GM19395 (cell line): ENCODE measurements around the gene IL10RA.
"Not testable (repeated sequence)": the region's sequence is repeated elsewhere in the genome, so short reads cannot be mapped to it uniquely, and the experiment has no call there.

Experiments
- ATAC-seq: cut with Tn5 transposase; IDR thresholded peaks from one replicate; pipeline ENCODE4 v1.9.1; 2021; ENCODE audit warnings: mild to moderate bottlenecking, moderate library complexity; ENCODE audit not compliant: unreplicated experiment

Gene IL10RA

DNA sequence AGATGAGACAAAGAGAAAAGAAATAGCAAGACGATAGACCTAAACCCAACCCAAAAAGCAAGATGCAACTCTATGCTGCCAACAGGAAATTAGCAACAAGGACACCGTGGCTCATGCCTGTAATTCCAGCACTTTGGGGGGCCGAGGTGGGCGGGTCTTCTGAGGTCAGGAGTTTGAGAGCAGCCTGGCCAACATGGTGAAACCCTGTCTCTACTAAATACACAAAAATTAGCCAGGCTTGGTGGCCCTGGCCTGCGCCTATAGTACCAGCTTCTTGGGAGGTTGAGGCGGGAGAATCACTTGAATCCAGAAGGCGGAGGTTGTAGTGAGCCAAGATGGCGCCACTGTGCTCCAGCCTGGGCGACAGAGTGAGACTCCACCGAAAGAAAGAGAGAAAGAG is 24.3 kb upstream of the IL10RA start:
- ATAC-seq = no peak

DNA sequence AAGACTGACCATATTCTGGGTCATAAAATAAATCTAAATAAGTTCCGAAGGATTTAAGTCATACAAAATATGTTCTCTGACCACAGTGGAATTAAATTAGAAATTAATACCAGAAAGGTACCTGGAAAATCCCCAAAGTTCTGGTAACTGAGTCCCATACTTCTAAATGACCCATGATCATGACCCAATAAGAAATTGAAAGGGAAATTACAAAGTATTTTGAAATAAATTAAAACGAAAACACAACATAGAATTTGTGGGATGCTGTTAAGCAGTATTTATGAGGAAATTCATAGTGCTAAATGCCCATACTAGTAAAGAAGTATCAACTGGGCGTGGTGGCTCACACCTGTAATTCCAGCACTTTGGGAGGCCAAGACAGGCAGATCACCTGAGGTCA is 23.4 kb upstream of the IL10RA start:
- no peak for ATAC-seq

DNA sequence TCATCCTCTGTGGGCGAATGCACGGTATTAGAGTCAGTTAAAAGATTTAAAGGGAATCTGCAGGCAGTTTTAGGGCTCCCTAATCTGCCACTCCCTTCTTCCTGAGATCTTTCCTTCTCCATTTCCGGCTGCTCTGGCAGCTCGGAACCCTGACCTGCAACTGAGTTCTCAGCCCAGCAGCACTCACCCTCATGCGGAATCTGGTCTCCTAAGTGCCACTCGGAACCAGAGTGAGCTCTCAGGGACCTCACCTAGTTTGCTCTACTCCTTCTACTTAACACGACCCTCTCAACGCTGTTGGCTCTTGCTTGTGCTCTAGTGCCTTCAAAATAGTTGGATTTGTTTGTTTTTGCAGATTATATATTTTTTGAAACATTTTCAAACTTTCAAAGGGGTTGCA is 19.3 kb upstream of the IL10RA start:
- ATAC-seq = no peak

DNA sequence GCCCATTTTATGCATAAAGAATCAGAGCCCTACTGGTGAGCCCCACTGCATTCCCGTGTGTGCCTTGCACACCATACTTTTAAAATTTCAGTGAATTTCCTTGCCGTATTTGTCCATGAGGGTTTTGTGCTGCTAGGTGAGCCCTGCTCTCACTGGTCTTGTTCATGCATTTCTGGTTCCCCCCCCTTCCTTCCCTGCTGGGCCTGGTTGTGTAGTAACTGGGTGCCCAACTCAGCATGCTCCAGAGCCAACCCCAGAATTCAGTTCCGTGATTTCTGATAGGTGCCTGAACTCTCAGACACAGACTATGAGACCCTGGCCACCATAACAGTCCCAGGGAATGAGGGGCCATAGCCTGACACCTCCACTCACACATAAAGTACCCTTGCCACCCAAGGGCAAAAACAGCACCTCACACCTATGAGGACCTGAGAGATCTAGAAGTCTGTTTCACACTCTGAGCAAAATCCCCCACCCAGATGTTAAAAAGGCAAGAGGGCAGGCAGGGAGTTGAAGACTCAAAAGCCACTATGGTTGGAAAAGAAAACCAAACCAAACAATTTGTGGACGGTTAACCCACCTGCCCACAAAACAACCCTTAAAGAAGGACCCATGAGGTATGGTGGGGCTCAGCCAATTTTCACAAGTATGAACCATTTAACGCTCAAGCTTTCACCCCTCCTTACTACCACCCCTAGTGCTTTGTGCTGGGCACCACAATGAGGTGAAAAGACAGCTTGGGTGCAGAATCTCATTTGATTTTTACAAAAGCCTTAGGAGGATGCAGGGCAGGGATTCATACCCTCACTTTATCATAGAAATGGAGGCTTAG is 16.8 kb upstream of the IL10RA start:
- ATAC-seq = no peak

DNA sequence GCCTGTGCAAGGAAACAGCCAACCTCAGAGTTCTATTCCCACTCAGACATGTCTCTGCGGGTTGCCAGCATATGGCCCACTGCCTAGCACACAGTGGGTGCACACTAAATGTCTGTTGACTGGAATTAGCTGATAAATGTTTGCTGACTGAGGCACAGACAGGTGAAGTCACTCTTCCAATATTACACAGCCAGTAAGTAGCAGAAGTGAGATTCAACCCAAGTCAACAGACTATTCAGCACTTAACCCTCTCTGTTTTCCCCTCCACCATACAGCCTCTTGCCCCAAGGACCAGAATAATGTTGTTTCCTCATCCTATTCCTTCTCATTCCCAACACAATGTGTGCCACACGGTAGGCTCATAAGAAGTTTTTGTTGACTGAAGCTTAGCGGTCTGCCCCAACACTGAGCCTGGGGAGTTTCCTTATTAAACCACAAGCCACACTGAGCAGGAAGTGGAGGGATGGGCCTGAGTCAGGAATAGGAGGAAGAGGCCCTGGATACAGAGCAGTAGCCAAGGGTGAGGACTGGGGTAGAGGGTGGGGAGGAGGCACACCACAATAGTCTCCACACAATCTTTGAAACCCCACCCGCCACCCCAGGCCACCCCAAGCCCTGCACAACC is 15.7 kb upstream of the IL10RA start:
- no peak for ATAC-seq

DNA sequence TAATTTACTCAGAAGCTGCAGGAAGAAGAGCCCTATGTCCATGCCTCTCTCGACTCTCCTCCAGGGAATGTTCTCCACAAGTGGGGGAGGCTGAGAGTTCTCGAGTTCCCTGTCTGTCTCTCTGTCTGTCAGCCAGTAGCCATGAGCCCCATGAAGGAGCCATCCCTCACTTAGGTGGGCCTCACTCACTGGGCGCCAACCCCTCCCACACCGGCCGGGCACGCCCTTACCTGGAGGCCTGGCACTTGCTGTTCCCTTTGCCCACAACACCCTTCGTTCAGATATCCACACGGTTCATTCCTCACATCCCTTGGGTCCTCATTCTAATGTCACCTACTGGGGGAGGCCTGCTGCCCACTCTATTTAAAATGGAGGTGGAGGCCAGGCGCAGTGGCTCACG is 14.2 kb upstream of the IL10RA start:
- no peak for ATAC-seq

DNA sequence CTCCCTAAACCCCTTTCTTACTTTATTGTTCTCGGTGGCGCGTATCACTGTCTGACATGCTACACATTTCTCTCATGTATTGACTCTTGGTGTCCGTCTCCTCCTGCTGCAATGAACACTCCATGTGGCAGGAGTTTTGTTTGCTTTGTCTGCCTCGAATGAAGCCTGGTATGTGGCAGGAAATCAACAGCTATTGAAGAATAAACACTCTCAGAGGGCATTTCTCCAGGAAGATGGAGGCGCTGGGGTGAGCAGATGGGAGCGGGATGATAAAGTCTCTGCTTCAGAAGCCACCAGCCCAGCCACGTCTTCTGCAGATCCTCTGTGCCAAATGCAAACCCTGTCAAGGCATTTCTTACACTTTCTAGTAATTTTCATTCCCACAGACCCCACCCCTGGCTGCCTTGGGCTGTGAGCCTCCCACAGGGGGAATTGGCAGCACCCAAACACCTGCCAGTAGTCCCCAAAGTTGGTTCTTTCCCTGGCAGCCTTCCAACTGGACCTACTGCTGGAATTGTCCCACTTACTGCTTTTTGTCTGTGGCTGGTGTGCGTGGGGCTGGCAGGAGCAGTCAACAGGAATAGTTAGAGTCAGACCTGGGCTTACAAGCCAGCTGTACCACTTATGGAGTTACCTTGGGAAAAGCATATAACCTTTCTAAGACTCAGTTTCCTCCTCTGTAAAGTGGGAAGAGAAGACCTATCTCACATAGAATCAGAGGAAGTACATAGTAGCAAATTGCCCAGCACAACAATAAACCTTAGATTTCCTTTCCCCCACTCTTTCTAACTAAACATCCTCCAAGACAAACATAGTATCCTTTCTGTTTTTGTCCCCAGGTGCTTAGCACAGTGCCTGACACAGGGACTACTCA is 13.3 kb upstream of the IL10RA start:
- no peak for ATAC-seq

DNA sequence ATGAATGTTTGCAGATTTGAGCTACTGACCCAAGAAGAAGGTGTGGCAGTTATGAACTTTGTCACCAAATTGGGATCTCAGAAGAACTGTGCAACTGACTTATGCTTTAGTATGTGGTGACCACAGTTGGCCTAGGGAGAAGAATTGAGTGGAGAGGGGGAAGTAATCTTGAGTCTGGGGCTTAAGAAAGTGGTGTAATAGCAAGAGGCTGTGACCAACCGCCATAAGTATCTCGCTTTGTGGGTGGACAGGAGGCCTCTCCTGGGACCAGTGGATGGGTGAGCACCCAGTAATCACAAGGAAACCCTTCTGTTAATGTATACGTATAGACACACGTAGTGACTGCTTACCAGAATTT is 12.7 kb upstream of the IL10RA start:
- no peak for ATAC-seq

DNA sequence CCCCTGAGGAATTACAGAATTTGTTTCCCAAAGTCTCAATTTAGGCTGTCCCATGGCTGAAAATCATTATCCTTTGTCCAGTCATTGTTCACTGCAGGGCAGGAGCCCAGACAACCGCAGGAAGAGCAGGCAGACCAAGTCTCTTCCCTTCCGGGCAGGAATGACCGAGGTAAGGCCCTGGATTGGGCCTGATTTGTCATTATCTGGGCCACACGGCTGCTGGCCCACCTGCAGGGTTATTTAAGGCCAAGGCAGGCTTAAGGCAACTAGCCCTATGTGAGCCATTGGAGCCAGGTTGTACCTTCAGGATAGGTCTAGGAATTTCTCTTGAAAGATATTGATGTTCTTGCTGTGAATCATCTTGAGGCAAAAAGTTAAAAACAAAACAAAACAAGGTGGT is 9.7 kb upstream of the IL10RA start:
- no peak for ATAC-seq

DNA sequence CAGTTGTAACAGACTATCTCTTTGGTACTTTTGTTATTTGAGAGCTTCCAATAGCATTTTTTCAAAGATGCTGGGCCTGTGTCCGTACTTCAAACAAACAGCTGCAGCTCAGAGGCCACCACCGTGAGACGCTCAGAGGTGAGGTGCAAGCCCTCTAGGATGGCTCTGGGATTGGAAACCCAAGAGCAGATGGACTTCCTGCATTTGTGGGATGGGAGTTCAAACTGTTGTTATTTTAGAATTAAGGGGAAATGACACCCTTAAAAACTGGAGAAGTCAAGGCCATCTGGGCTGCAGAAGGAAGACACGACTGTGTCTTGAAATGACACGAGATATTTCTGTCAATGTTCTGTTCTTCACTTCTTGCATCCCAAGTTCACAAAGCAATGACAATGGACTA is 9.2 kb upstream of the IL10RA start:
- ATAC-seq = no peak

DNA sequence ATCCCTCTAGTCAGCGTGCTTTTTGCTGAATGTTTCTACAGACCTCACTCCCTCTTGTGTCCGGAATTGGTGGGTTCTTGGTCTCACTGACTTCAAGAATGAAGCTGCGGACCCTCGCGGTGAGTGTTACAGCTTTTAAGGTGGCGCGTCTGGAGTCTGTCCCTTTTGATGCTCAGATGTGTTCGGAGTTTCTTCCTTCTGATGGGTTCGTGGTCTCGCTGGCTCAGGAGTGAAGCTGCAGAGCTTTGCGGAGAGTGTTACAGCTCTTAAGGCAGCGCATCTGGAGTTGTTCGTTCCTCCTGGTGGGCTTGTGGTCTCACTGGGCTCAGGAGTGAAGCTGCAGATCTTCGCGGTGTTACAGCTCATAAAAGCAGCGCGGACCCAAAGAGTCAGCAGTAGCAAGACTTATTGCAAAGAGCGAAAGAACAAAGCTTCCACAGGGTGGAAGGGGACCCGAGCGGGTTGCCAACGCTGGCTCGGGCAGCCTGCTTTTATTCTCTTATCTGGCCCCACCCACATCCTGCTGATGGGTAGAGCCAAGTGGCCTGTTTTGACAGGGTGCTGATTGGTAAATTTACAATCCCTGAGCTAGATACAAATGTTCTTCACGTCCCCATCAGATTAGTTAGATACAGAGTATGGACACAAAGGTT is 8.5 kb upstream of the IL10RA start:
- not testable (repeated sequence) for ATAC-seq

DNA sequence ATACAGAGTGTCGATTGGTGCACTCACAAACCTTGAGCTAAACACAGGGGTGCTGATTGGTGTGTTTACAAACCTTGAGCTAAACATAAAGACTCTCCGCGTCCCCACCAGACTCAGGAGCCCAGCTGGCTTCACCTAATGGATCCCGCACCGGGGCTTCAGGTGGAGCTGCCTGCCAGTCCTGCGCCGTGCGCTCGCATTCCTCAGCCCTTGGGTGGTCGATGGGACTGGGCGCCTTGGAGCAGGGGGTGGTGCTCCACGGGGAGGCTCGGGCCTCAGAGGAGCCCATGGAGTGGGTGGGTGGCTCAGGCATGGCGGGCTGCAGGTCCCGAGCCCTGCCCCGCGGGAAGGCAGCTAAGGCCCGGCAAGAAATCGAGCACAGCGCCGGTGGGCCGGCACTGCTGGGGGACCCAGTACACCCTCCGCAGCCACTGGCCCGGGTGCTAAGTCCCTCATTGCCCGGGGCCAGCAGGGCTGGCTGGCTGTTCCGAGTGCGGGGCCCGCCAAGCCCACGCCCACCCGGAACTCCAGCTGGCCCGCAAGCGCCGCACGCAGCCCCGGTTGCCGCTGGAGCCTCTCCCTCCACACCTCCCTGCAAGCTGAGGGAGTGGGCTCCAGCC is 7.8 kb upstream of the IL10RA start:
- not testable (repeated sequence) for ATAC-seq

DNA sequence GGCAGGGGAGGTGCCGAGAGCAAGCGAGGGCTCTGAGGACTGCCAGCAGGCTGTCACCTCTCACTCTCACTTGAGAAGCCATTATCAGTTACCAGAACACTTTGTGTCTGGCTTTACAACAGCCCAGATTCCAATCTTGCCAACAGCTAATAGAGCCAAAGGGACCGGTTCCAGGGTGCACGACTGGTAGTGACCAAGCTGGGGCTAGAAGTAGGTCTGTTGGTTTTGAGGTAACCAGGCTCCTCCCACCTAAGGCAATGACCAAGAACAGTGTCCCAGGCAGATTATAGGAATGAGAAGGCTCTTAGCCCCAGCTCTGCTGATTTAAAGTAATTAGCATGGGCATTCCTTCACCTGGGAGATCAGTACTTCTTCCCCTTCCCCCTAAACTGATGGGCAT is 7.2 kb upstream of the IL10RA start:
- ATAC-seq = no peak

DNA sequence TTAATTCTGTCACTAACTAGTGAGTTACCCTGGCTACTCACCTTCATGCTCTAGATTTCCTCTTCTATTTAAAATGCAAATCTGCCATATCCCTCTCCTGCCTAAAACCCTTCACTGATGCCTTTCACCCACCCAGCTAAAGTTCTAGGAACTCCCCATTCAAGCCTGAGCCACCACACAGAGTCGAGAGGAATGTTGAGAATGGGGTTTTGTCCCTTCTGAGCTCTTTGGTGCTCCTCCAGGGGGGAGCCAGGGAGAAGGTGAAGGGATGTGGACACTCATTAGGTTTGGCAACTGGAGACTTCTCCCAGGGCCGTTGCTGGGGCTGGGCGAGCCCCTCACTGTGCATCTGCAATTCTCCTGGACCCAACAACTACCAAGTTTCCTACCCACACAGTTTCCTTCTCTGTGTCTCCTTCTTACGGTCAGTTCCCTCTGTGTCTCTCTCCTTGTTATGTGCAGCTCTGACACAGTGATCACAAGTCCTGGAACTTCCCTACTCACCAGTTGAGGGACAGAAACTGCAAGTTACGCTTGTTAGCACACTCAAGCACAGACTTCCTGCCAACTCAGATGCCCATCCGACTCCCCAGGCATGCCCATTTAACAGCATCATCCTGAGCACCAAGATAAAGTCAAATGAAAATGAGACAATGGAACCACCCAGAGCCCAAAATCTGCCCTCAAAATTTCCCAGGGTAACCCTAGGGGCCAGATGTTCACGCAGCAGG is 6.5 kb upstream of the IL10RA start:
- no peak for ATAC-seq

DNA sequence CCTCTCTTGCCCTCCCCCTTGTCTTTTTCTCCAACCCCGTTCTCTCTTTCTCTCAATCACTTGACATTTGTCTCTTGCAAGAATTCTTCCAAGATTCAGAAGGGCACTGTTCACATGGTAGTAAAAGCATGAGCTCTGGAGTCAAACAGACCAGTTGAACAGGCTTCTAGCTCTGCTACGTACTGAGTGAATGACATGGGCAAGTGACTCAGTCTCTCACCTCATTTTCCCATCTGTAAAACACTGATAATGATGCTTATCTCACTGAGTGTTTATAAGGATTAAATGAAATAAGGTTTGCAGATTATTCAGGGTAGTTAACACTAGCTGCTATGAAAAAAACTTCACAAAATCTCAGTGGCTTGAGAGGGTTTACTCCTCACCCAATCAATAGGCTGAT is 5.9 kb upstream of the IL10RA start:
- no peak for ATAC-seq

DNA sequence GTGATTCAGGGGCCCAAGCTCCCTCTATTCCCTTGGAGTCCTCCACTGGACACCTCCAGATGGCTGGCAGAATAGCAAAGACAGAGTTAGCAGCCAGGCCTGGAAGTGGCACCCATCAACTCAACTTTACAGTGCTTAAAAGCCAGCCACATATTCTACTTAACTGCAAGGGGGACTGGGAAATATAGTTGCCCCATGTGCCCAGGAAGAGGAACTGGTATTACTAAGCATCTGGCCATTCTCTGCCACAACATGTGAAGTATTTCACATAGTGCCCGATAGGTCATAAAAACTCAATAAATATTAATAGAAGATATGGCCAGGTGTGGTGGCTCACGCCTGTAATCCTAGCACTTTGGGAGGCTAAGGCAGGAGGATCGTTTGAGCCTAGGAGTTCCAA is 5.5 kb upstream of the IL10RA start:
- no peak for ATAC-seq

DNA sequence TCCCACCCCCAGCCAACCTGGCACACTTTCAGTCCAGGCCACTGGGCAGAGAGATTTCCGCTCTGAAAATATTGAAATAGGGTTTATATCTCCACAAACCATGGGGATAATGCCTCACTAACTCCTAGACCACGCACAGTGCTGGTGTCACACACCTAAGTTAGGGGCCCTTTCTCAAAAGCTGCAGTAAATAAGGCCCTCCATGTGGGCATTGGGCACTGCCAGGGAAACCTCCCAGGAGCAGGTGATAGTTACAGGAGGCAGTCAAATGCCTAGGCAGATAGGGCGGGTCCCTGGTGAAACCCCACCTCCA is 3.1 kb upstream of the IL10RA start:
- ATAC-seq = no peak

DNA sequence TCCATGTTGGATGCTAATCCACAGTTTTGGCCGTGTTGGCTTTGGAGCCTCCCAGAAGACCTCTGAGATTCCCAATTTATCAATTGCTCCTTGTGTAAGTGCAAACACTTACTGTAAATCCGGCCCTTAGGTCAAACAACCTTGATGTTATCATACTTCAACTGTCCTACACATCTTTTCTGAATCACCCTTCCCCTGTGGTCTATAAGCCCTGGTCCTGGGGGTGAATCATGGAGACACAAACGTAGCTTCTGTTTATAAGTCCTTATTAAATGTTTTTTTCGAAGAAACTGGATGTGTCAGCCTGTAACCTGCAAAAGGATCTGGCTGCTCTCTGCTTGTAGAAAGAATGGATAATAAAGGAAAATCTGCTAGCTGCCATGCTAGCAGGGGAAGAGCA is 1.7 kb upstream of the IL10RA start:
- ATAC-seq = no peak

DNA sequence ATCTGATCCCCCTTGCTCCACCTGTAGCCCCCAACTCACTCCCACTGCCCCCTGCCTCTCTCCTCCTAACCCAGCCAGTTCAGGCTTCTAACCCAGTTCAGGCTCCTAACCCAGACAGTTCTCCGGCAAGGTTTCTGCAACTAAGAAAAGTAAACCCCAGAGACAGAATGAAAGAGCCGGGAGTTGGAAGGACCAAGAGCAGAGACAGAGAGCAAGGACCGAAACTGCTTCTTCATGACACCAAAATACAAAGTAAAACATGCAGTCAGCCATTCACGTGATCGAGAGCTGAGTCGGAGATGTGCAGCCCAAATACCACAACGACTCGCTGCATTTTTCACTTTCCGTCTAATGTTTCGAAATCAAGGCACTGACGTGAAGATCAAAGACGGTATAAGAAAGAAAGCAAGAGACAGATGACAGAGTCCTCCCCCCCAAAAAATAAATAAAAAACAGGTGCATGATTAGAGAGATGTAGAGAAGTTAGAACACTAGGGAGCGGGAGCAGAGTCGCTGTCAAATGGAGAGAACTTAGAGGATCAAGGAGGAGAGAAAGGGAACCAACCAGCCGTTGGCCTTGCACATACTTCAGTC is 884 bp downstream of the IL10RA start:
- ATAC-seq = peak; percentile 56
